H1 (cell line): Measurements from ENCODE around the gene CYBB.

ENCODE experiments used
- EP300 ChIP-seq, 2 experiments: IDR thresholded peaks; 1 replicate in 1 of 2; 2 replicates in 1 of 2; pipeline ENCODE4 v1.6.1; 2011 to 2012; ENCODE audit warnings: low read depth in 2 of 2, low read length in 2 of 2, mild to moderate bottlenecking in 2 of 2, borderline replicate concordance in 1 of 2, inconsistent platforms in 1 of 2, moderate library complexity in 1 of 2
- EZH2 ChIP-seq: fragments of 200-600 bp; sonication (generic); IDR thresholded peaks from 2 replicates; pipeline ENCODE4 v1.7.1; 2012; ENCODE audit warnings: low read depth, mild to moderate bottlenecking, moderate library complexity, low read length, inconsistent platforms; ENCODE audit not compliant: severe bottlenecking
- FOSL1 ChIP-seq: IDR thresholded peaks from 2 replicates; pipeline ENCODE4 v1.6.1; 2011; ENCODE audit warnings: mild to moderate bottlenecking, low read depth, low read length, moderate library complexity; ENCODE audit not compliant: insufficient read depth
- POLR2AphosphoS5 ChIP-seq: IDR thresholded peaks from 2 replicates; pipeline ENCODE4 v1.6.1; 2011; ENCODE audit warnings: low read depth, low read length
- TCF12 ChIP-seq: IDR thresholded peaks from 2 replicates; pipeline ENCODE4 v1.6.1; 2011; ENCODE audit warnings: low read depth, mild to moderate bottlenecking, low read length
- YY1 ChIP-seq: IDR thresholded peaks from 2 replicates; pipeline ENCODE4 v1.6.1; 2011; ENCODE audit warnings: low read depth, mild to moderate bottlenecking, low read length
- TF ChIP-seq, protein P1 (sequence below), 3 experiments: IDR thresholded peaks; 1 replicate in 2 of 3; 2 replicates in 1 of 3; pipeline versions ENCODE4 v1.5.1 to v1.6.1; 2011; ENCODE audit warnings: low read length in 3 of 3, mild to moderate bottlenecking in 3 of 3, inconsistent platforms in 2 of 3, low read depth in 1 of 3, moderate library complexity in 1 of 3; ENCODE audit not compliant: insufficient read depth in 1 of 3; ENCODE audit errors: control extremely low read depth in 1 of 3

DNA sequence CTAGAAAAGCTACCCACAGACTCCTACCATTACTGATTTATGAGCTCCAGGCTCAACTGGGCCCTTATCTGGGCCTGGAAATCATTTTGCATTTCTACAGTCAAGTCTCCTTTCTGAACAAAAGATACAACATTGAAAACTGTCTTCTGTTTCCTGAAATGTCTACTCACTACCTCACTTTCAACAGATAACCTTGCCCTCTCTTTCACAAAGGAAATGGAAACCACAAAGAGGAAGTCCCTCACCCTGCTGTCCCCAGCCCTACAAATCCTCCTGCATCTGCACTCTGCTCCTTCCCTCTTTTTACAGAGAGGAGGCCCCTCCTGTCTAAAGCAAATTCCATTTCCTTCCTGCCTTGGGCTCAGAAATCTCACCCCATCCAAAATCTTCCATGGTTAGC lies 24.8 kb upstream of the CYBB start:
- TF ChIP-seq TCF12 (no peak), EP300 (IDR thresholded peaks at IDR 0.05; ENCODE audit: borderline replicate concordance in 1 of 2, low read depth in 2 of 2, low read length in 2 of 2) (no peak), YY1 (no peak), POLR2AphosphoS5 (no peak), EZH2 (no peak), FOSL1 (no peak)
- TF ChIP-seq, protein P1, sequence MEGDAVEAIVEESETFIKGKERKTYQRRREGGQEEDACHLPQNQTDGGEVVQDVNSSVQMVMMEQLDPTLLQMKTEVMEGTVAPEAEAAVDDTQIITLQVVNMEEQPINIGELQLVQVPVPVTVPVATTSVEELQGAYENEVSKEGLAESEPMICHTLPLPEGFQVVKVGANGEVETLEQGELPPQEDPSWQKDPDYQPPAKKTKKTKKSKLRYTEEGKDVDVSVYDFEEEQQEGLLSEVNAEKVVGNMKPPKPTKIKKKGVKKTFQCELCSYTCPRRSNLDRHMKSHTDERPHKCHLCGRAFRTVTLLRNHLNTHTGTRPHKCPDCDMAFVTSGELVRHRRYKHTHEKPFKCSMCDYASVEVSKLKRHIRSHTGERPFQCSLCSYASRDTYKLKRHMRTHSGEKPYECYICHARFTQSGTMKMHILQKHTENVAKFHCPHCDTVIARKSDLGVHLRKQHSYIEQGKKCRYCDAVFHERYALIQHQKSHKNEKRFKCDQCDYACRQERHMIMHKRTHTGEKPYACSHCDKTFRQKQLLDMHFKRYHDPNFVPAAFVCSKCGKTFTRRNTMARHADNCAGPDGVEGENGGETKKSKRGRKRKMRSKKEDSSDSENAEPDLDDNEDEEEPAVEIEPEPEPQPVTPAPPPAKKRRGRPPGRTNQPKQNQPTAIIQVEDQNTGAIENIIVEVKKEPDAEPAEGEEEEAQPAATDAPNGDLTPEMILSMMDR (IDR thresholded peaks at IDR 0.05; ENCODE audit: control extremely low read depth in 1 of 3, insufficient read depth in 1 of 3, low read depth in 1 of 3, low read length in 3 of 3) = no peak
